Measurements from ENCODE around the gene CALR. TPM values are rescaled to one million over a fixed set of nuclear protein-coding genes. Genes with fewer than 3 reads are reported as not detected.
A peak's percentile ranks its signal among the peaks of the same experiment; 100 is the strongest.

The CALR gene
- total RNA-seq, 4 donors from 2014 or later: 262 to 577 (median 513) TPM

DNA sequence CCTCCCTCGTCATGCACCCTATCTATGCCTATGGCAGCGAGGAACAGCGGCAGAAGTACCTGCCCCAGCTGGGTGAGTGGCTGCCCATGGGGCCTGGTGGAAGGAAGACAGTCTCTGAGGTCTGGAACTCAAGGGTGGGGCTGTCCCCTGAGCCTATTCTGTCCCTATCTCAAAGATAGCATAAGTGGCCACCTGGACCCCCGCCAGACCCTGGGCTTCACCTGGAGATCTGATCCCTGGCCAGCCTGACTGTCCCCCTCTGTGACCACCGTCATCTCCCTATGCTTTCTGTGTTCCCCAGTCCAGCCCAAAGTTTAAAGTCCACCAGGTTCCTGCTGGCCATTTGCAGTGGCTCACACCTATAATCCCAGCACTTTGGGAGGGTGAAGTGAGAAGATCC, 44.8 kb upstream of the CALR start:
- no peak overlapping the region for H3K4me3 ChIP-seq
- H3K27me3 ChIP-seq: no peaks in the 10 kb centered on the region
- H3K4me1 ChIP-seq: peaks cover 10 to 26% (median 15%) of the 10 kb centered on the region in 3 donors
- intact Hi-C loops (cut with DNase I): no loop called here
- no peak for DNase-seq
- H3K9me3 ChIP-seq: no peaks in the 10 kb centered on the region
- no peak overlapping the region for H3K27ac ChIP-seq
- WGBS, 2 donors: 91% methylated on average over 3 of the region's 5 CpGs; no CpG with 5 or more reads in 1 of the 2 donors
- TF ChIP-seq, protein P1, sequence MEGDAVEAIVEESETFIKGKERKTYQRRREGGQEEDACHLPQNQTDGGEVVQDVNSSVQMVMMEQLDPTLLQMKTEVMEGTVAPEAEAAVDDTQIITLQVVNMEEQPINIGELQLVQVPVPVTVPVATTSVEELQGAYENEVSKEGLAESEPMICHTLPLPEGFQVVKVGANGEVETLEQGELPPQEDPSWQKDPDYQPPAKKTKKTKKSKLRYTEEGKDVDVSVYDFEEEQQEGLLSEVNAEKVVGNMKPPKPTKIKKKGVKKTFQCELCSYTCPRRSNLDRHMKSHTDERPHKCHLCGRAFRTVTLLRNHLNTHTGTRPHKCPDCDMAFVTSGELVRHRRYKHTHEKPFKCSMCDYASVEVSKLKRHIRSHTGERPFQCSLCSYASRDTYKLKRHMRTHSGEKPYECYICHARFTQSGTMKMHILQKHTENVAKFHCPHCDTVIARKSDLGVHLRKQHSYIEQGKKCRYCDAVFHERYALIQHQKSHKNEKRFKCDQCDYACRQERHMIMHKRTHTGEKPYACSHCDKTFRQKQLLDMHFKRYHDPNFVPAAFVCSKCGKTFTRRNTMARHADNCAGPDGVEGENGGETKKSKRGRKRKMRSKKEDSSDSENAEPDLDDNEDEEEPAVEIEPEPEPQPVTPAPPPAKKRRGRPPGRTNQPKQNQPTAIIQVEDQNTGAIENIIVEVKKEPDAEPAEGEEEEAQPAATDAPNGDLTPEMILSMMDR (IDR thresholded peaks at IDR 0.05): no peak
- no peak for TF ChIP-seq POLR2A (IDR thresholded peaks at IDR 0.05)
- peaks cover 5 to 64% (median 6%) of the 10 kb centered on the region in 3 donors for H3K36me3 ChIP-seq

DNA sequence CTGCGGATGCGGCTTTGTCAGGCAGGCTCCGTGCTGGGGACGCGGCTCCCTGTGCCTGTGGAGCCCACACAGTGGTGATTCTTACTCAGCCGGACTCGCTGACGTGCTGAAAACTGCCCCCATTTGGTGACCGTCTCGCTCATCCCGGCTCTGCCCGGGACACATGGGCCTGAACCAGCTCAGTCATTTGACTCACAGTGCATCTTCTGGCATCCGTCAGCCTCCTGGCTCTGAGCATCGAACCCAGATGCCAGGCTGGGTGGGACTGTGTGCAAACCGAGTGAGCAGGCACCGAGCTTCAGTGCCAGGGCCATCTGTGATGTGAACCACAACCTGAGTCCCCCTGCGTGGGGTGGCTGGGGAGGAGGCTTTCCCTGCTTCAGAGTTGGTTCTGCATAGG, 41.9 kb upstream of the CALR start:
- no peak overlapping the region for H3K4me3 ChIP-seq
- H3K27ac ChIP-seq: no peak overlapping the region
- H3K9me3 ChIP-seq: no peaks in the 10 kb centered on the region
- intact Hi-C loops (cut with DNase I): no loop called here
- WGBS, 2 donors: 96% methylated on average over 4 of the region's 17 CpGs; no CpG with 5 or more reads in 1 of the 2 donors
- peaks cover 8 to 16% (median 11%) of the 10 kb centered on the region in 3 donors for H3K4me1 ChIP-seq
- DNase-seq: no peak
- TF ChIP-seq POLR2A (IDR thresholded peaks at IDR 0.05): no peak
- TF ChIP-seq, protein P1 (IDR thresholded peaks at IDR 0.05): no peak
- no peaks in the 10 kb centered on the region for H3K27me3 ChIP-seq
- peaks cover 5 to 91% (median 9%) of the 10 kb centered on the region in 3 donors for H3K36me3 ChIP-seq

DNA sequence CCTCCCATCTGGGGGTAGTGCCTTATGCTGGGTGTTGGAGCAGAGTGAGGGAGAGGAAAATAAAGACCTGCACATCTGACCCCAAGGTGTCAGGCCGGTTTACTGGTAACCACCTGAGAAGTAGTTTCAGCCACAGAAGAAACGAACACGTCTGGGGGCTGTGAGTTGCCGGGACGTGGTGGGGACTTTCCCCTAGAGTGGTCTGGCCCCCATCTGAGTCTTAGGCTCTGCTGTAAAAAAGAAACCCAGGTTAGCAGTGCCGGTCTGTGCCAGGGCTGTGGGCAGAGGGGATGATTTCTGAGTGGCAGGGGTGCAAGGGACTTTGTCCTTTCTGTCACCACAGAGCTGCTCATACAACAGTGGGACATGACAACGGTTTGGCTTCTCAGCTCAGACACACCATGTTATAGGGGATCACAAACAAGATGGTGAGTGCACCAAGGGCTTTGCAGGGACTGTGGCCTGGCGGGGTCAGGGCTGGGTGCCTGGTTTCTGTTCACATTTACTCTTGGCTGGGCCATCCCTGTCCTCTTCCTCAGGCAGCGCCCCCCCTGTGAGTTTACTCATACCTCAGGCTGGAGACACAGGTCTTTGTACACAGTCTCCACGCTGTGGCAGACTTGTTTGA, 38.4 kb upstream of the CALR start:
- Histone ChIP-seq H3K4me3 (no peak overlapping the region), H3K9me3 (no peaks in the 10 kb centered on the region), H3K27me3 (no peaks in the 10 kb centered on the region), H3K27ac (no peak overlapping the region), H3K4me1 (no peaks in the 10 kb centered on the region), H3K36me3 (peaks cover 3 to 62% (median 5%) of the 10 kb centered on the region in 3 donors)
- TF ChIP-seq, protein P1 (IDR thresholded peaks at IDR 0.05): no peak
- no peak for TF ChIP-seq POLR2A (IDR thresholded peaks at IDR 0.05)
- intact Hi-C loops (cut with DNase I): no loop called here
- DNase-seq: no peak
- 75 to 85% methylated on average over 8 to 10 of the region's 10 CpGs for WGBS, 2 donors

DNA sequence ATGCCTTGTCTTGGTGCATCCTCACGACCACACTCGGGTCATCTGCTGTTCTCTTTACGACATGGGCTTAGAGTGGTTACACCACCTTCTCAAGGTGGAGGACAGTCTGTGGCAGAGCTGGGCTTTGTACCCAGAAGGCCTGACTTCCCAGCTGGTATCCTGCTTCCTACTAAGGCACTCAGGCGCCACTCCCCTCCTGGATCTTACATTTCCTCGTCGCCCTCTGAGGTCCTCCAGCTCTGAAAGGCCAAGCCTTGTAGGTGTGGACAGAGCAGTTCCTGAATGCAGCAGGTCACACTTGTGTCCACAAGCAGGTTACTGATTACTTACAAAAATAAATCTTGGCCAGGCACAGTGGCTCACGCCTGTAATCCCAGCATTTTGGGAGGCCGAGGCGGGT, 31.2 kb upstream of the CALR start:
- Histone ChIP-seq H3K4me3 (no peak overlapping the region), H3K9me3 (no peaks in the 10 kb centered on the region), H3K4me1 (peaks cover 1 to 6% (median 1%) of the 10 kb centered on the region in 3 donors), H3K27me3 (no peaks in the 10 kb centered on the region), H3K36me3 (no peaks in the 10 kb centered on the region), H3K27ac (no peak overlapping the region)
- intact Hi-C loops (cut with DNase I): no loop called here
- TF ChIP-seq POLR2A (IDR thresholded peaks at IDR 0.05): no peak
- TF ChIP-seq, protein P1 (IDR thresholded peaks at IDR 0.05): no peak
- 76 to 91% methylated on average over 4 to 9 of the region's 9 CpGs for WGBS, 2 donors
- no peak for DNase-seq

DNA sequence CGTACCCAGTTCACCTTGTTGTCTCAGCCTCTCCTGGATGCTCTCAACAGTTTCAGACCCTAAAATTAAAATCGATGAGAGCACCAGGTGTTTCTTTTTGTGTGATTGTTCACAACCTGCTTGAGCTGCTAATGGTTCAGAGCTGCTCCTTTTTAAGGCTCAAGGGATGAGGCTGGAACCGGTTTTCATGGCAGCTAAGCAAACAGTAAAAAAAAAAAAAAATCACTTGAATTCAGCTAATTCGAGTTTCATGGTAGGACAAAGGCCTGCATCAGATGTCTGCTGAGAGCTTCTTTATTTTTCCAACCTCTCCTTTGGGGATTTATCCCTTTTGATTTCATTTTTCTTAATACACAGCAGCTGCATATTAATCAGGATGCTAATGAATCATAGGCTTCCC, 25.8 kb upstream of the CALR start:
- no peaks in the 10 kb centered on the region for H3K36me3 ChIP-seq
- no peak for DNase-seq
- H3K27me3 ChIP-seq: no peaks in the 10 kb centered on the region
- intact Hi-C loops (cut with DNase I): no loop called here
- TF ChIP-seq, protein P1 (IDR thresholded peaks at IDR 0.05): no peak
- no peak for TF ChIP-seq POLR2A (IDR thresholded peaks at IDR 0.05)
- WGBS, 2 donors: 24 to 29% methylated on average over 4 of the region's 4 CpGs
- peak overlapping the region; percentile 64 to 88 (median 84) for H3K27ac ChIP-seq
- peaks cover 21 to 32% (median 22%) of the 10 kb centered on the region in 3 donors for H3K4me1 ChIP-seq
- peak overlapping the region in 3 of 4 donors; percentile 29 to 54 (median 35) for H3K4me3 ChIP-seq
- H3K9me3 ChIP-seq: no peaks in the 10 kb centered on the region
